Measurements from ENCODE around the gene OR2T8.

GRCh38 chr1:247964933-247965332, 44.9 kb downstream of the OR2T8 start, which contains the start of gene OR2AK2:
- TF ChIP-seq BHLHE40 (IDR thresholded peaks at IDR 0.05; ENCODE audit: low read depth, low read length) (no peak), POLR2A (IDR thresholded peaks at IDR 0.05; ENCODE audit: low read depth, low read length) (no peak), CTCF (conservative IDR thresholded peaks at IDR 0.05; ENCODE audit: low read depth, low read length) (no peak), SMC3 (IDR thresholded peaks at IDR 0.05; ENCODE audit: low read depth, low read length) (no peak), RCOR1 (IDR thresholded peaks at IDR 0.05; ENCODE audit: insufficient replicate concordance, low read length) (no peak), MAFK (IDR thresholded peaks at IDR 0.05; ENCODE audit: low read depth, low read length) (no peak), FOS (IDR thresholded peaks at IDR 0.05; ENCODE audit: low read depth, low read length) (no peak), RAD21 (IDR thresholded peaks at IDR 0.05; ENCODE audit: low read length) (no peak), USF2 (IDR thresholded peaks at IDR 0.05; ENCODE audit: low read depth, low read length) (no peak), MAZ (IDR thresholded peaks at IDR 0.05; ENCODE audit: borderline replicate concordance, low read depth, low read length) (no peak), RFX5 (IDR thresholded peaks at IDR 0.05; ENCODE audit: low read depth, low read length) (no peak)

Measured in IMR-90 (cell line).